HUDEP-2 (cell line): ENCODE measurements around the gene SORL1.
"Not testable (repeated sequence)": the region's sequence is repeated elsewhere in the genome, so short reads cannot be mapped to it uniquely, and the experiment has no call there.

Experiments
- DNase-seq, 76 experiments: peaks; one replicate each; lab custom pipeline; 2025; ENCODE audit not compliant: unreplicated experiment in 76 of 76; lab: John Stamatoyannopoulos, UW

SORL1 gene

GRCh38 chr11:121556937-121557336 lies 104.8 kb downstream of the SORL1 start:
- DNase-seq: no peak

GRCh38 chr11:121557348-121557747 lies 105.2 kb downstream of the SORL1 start:
- no peak for DNase-seq

GRCh38 chr11:121559606-121560200 lies 107.6 kb downstream of the SORL1 start:
- no peak for DNase-seq

- DNase-seq: no peak
Observed at GRCh38 chr11:121560236-121560635, 108.1 kb downstream of the SORL1 start.

GRCh38 chr11:121561240-121561639 lies 109.1 kb downstream of the SORL1 start:
- no peak for DNase-seq

GRCh38 chr11:121561716-121562115 lies 109.6 kb downstream of the SORL1 start:
- DNase-seq: no peak

GRCh38 chr11:121563003-121563402 lies 110.9 kb downstream of the SORL1 start:
- DNase-seq: no peak

- DNase-seq: no peak
Observed at GRCh38 chr11:121563900-121564822, 112.0 kb downstream of the SORL1 start.

GRCh38 chr11:121564948-121565684 lies 113.0 kb downstream of the SORL1 start:
- DNase-seq: no peak

GRCh38 chr11:121566279-121567168 lies 114.4 kb downstream of the SORL1 start:
- DNase-seq: no peak

GRCh38 chr11:121567995-121568394 lies 115.9 kb downstream of the SORL1 start:
- DNase-seq: no peak

GRCh38 chr11:121569332-121570299 lies 117.5 kb downstream of the SORL1 start:
- DNase-seq: not testable (repeated sequence)

- no peak for DNase-seq
Observed at GRCh38 chr11:121570453-121570852, 118.3 kb downstream of the SORL1 start.

GRCh38 chr11:121571506-121571905 lies 119.4 kb downstream of the SORL1 start:
- DNase-seq: no peak

GRCh38 chr11:121572571-121573059 lies 120.5 kb downstream of the SORL1 start:
- no peak for DNase-seq

- no peak for DNase-seq
Observed at GRCh38 chr11:121574801-121575200, 122.7 kb downstream of the SORL1 start.

GRCh38 chr11:121575250-121575962 lies 123.3 kb downstream of the SORL1 start:
- no peak for DNase-seq

GRCh38 chr11:121575963-121576290 lies 123.8 kb downstream of the SORL1 start:
- no peak for DNase-seq

GRCh38 chr11:121576531-121576930 lies 124.4 kb downstream of the SORL1 start:
- no peak for DNase-seq
